ENCODE data around the gene SELENOO. TPM values are rescaled to one million over a fixed set of nuclear protein-coding genes. Genes with fewer than 3 reads are reported as not detected.

The SELENOO gene
- total RNA-seq, 1 experiment from 2014 or later: 12.8 TPM

DNA sequence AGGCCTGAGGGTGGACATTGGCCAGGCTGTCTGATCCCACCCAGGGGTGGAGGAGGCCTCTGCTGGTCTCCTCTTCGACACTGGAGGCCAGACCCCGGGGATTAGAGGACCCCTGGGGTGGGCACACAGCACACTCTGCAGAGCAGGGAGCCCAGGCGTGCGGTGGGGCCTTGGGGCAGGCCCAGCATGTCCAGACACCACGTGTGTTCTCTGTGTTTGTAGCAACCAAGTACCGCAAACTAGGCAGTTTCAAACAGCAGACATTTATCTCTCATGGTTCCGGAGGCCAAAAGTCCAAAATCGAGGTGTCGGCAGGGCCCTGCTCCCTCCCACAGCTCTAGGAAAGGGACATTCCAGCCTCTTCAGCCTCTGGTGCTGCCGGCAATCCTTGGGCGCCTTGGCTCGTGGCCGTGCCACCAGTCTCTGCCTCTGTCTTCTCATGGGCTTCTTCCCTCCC lies 28.8 kb upstream of the SELENOO start:
- DNase-seq (ENCODE audit: extremely low read depth, low read depth): no peak

DNA sequence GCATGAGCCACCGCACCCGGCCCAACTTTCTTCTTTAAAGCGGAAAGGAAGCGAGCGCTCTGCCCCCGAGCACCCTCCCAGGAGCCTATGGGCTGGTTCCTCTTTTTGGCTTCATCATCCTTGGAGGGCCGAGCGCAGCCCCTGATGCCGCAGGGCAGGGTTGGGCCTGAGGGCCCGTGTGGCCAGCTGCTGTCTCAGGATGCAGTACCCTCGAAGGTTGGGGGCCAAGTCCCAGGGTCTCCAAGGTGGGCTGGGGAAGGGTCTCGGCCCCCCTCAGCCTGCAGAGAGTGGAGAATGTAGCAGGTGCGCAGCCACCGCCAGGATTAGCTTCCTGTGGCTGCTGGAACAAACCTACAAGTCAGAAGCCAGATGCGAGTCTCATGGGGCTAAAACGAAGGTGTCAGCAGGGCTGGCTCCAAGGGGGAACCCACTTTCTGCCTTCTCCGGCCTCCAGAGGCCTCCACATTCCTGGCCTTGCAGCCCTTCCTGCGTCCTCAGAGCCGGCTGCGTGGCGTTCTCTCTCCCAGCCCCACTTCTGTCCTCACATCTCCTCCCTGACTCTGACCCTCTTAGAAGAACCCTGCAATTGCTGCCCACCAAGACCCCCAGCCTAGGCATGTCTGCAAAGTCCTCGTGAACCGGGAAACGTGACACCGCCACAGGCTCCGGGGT lies 27.4 kb upstream of the SELENOO start:
- DNase-seq (ENCODE audit: extremely low read depth, low read depth): no peak

DNA sequence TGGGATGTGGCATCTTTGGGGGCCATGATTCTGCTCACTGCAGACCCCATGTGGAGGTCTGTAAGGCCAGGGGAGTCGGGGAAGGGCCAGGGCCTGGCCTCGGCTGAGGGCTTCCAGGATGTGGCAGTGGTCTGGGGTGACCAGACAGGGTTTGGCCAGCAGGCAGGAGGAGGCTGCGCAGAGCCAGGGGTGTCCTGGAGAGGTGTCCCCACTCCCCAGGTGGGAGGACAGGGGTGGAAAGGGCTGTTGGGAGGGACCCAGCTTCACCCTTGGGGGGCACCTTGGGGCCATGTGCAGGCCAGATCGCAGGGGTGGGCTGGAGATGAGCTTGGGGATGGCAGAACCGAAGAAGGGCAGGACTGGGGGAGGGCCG lies 26.8 kb upstream of the SELENOO start:
- DNase-seq (ENCODE audit: extremely low read depth, low read depth): no peak

DNA sequence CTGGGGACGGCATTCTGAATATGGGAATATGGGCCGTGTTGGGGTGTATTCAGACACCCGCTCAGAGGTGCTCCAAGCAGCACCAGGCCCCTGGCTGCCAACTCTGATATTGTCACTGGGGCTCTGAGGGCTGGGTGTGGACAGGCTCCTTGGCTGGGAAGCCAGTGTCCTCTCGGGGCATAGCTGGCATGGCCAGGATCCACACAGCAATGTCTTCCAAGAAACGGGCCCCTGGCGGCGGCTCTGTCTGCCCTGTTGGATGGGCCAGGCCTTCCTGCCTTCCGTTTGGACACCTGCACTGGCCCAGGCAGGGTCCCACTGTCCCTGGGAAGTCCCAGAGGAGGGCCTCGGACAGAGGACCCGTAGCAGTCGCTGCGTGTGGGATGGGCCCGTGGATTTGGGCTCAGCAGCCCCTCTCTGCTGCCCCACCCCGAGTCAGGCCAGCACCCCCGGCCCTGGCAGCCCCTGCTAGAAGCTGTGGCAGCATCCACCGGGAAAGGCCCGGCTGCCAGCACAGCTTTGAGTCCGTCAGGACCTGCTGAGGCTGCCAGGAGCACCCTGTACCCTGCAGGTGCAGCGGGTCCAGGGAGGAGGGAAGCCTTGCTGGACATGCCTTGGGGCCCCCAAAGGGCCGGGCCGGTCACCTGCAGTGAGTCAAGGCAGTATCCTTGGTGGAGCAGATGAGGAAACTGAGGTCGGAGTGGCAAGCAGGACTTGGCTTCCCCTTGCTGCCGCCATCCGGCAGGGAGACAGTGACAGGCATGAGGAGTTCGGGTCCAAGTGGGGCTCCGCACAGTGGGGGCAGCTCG lies 26.2 kb upstream of the SELENOO start:
- no peak for DNase-seq (ENCODE audit: extremely low read depth, low read depth)

DNA sequence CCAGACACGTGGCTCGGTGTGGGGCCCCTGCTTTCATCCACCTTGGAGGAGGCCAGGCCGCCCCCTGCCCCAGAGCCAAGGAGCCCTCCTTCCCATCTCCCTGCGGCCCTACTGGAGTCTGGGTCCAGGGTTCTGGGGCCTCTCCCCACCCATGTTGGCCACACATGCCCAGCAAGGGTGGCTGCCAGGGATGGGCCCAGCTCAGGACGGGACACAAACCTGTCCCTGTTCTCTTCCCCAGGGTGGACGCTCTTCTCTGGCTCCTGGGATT lies 25.7 kb upstream of the SELENOO start:
- no peak for DNase-seq (ENCODE audit: extremely low read depth, low read depth)

DNA sequence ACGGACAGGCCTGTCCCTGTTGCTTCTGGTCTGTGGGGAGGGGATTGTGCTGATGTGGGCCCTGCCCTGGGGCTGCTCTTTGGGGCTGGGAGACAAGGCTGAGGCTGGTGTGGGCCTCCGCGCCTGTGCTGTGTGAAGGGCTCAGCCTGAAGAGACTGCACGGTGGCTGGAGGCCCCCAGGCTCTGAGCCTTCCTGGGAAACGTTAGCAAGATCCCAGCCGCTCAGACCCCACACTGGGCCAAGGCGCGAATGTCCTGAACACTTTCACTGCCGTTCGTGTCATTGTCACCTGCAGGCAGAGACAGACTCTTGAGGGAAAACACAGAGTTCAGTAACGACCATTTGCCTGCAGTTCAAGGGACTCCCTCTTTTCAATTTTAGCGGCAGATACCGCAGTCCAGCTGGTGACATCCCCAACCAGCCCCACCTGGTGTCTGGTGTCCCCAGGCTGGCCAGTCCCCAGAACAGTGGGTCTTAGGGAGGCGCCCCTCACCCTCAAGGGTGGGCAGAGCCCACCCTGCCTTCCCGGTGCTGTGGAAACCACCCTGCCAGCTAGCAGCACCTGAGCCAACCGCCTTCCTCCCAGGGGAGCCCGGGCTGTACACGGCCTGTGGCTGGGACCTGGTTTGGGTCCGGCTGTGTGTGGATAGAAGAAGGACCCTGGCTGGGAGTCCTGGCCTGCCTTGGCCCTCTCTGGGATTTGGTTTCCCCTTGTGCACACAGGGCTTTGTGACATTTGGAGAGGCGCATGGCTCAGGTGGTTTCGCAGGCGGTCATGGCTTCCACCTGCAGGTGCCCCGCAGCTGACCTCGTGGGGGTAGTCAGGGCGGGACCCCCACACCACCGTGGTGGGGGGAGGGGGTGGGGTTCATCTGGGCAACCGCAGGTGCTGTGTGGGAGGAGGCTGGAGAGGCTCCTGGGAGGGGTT lies 24.6 kb upstream of the SELENOO start:
- no peak for DNase-seq (ENCODE audit: extremely low read depth, low read depth)

DNA sequence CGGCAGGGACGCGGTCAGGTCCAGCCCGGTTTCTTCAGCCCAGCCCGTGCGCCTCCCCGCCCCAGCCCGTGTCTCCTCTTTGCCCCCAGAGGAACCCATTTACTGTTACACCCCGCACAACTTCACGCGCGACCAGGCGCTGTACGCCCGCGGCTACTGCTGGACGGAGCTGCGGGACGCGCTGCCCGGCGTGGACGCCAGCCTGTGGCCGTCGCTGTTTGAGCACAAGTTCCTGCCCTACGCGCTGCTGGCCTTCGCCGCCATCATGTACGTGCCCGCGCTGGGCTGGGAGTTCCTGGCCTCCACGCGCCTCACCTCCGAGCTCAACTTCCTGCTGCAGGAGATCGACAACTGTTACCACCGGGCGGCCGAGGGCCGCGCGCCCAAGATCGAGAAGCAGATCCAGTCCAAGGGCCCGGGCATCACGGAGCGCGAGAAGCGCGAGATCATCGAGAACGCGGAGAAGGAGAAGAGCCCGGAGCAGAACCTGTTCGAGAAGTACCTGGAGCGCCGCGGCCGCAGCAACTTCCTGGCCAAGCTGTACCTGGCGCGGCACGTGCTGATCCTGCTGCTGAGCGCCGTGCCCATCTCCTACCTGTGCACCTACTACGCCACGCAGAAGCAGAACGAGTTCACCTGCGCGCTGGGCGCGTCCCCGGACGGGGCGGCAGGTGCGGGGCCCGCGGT lies 23.8 kb upstream of the SELENOO start:
- DNase-seq (ENCODE audit: extremely low read depth, low read depth): no peak

DNA sequence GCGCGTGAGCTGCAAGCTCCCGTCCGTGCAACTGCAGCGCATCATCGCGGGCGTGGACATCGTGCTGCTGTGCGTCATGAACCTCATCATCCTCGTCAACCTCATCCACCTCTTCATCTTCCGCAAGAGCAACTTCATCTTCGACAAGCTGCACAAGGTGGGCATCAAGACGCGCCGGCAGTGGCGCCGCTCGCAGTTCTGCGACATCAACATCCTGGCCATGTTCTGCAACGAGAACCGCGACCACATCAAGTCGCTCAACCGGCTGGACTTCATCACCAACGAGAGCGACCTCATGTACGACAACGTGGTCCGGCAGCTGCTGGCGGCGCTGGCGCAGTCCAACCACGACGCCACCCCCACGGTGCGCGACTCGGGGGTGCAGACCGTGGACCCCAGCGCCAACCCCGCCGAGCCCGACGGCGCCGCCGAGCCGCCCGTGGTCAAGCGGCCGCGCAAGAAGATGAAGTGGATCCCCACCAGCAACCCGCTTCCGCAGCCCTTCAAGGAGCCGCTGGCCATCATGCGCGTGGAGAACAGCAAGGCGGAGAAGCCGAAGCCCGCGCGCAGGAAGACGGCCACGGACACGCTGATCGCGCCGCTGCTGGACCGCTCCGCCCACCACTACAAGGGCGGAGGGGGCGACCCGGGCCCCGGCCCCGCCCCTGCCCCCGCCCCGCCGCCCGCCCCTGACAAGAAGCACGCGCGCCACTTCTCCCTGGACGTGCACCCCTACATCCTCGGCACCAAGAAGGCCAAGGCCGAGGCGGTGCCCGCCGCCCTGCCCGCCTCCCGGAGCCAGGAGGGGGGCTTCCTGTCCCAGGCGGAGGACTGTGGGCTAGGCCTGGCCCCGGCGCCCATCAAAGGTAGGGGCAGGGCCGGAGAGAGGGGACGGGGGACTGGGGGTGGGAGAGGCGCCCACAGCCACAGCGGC lies 23.0 kb upstream of the SELENOO start:
- no peak for DNase-seq (ENCODE audit: extremely low read depth, low read depth)

DNA sequence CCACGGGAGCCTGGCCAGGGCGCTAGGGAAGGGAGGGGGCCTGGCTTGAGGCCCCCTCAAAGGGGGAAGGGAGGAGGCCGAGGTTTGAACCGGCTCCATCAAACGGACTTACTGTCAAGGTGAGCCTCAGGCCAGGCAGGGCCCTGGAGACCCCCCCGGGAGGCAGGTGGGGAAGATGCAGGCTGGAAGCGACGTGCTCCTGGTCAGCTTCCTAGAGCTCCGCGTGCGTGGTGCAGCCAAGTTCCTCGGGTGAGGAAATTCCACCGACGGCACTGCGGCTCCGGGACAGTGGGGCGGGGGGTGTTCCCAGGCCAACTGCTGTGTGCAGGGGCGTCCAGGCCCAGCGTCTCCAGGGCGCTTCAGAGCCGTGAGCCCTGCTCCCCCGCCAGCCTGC lies 22.3 kb upstream of the SELENOO start:
- no peak for DNase-seq (ENCODE audit: extremely low read depth, low read depth)

DNA sequence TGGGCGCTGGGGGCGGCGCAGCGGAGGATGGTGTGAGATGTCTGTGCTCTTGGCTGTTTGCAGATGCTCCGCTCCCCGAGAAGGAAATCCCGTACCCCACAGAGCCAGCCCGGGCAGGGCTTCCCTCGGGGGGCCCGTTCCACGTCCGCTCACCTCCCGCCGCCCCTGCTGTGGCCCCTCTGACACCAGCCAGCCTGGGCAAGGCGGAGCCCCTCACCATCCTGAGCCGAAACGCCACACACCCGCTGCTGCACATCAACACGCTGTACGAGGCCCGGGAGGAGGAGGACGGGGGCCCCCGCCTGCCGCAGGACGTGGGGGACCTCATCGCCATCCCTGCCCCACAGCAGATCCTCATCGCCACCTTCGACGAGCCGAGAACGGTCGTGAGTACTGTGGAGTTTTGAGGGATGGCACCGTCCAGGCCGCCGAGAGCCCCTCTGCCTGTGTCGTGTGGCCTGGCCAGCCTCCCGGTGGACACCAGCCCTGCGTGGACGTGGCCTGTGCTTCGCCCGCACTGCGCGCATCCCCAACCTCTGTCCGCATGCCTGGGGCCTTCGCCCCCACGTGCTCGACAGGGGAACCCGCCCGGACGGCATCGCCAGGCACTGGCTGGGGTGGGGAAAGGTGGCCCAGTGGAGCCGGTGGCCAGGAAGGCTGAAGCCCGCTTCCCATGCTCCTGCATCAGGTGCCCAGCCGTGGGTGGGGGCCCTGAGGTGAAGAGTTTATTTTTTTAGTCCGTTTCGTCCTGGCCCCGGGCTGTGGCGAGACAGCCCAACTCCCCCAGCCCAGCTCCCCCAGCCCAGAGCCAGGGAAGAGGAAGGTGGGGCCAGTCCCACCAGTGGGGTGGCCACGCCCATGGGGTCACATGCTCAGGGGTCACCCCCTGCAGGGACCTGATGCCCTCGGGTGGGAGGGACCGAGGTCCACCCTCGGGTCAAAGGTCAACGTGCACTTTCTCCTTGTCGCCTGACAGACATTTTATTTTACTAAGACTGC lies 21.6 kb upstream of the SELENOO start:
- no peak for DNase-seq (ENCODE audit: extremely low read depth, low read depth)

DNA sequence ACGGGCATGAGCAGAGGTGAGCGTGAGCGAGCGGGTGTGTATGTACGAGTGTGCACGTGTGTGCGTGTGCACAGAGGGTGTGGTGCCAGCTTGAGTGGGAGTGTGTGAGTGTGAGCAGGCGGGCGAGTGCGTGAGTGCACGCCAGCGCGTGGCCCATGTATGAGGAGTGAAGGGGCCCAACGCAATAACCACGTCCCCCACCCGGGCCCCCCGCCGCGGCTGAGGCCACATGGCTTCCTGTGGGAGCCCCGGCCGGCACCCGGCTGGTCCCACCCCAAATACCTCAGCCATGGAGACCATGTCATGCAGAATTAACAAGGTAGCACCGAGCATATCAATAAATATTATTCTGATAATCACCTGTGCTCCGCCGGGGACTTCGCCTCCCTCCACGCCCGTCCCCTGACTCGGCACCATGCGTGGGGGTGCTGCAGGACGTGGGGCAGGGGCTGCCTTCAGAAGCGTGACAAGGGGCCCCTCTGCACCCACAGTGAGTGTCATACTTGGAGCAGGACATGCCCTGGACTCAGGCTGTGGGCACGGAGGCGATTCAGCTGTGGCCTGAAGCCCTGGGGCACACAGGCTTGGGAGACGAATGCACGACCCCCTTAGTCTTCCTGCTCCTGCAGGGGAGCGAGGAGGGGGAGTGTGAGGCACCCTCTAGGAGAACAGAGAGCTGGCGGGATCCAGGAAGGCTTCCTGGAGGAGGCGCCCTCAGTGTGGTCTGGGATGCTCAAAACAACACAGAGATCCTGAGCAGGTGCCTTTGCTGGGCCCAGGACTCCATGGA lies 20.7 kb upstream of the SELENOO start:
- no peak for DNase-seq (ENCODE audit: extremely low read depth, low read depth)

DNA sequence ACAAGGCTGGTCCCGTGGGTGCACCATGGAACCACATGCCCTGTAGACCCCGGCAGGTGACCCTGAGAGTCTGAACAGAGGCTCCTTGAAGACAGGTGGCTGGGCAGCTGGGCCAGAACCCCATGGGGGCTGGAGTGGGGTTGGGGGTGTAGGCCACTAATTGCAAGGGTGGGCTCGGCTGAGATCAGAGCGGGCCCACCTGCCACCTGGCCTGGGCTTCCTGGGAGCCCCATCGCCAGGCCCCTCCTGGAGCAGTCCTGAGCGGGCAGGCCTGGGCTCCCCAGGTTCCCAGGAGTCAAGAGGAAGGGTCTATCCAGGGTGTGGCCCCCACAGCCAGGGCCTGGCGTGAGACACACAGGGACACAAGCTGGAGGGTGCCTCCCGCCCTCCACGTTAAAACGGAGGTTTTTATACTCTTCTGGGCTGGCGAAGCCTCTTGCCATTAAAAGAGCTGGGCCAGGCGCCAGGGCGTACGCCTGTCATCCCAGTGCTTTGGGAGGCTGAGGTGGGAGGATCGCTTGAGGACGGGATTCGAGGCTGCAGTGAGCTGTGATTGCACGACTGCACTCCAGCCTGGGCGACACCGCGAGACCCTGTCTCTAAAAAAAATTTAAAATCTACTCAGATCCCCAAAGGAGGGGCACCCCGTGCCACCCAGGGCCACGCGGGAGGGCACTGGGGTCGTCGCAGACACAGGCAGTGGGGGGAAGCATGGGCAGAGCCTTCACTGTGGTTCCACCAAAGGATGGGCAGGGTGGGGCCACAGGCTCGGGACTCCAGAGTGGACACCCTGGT lies 19.9 kb upstream of the SELENOO start:
- no peak for DNase-seq (ENCODE audit: extremely low read depth, low read depth)

DNA sequence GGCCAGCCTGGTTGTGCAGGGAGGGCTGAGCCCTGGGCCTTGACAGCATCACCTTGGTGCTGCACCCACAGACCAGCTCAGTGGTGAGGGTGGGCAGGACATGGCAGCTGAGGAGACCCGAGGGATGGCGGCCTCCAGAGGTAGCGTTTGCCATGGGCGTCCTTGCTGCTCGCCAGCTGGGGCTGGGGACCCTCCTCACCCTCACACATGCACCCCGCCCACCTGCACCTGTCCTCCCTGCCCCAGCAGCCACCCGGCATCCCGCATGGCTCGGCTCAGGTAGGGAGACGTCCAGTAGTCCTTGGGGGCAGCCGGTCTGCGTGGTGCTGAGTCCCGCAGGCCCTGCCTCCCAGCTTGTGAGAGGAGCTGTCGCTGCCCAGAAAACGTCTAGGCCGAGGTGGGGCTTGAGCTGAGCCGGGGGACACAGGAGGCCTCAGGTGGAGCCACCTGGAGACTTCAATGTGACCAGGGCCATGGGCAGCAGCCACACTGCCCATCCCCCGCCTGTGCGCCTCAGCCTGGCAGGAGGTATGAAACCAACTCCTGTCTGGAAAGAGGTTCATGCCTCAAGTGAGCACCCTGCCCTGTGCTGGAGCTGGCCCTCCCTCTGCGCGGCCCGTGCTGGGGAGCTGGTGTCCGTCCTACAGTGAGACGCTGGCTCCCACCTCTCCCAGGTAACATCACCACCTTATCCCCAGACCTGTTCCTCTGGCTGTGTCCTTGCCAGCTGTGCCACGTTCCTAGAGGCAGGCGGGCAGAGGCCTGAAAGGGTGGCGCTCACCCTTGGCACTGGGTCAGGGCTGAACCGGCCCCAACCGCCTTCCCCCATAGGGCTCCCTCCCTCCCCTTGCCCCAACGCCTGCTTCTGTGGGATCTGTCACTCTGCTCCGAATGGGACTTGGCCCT lies 18.4 kb upstream of the SELENOO start:
- DNase-seq (ENCODE audit: extremely low read depth, low read depth): no peak

DNA sequence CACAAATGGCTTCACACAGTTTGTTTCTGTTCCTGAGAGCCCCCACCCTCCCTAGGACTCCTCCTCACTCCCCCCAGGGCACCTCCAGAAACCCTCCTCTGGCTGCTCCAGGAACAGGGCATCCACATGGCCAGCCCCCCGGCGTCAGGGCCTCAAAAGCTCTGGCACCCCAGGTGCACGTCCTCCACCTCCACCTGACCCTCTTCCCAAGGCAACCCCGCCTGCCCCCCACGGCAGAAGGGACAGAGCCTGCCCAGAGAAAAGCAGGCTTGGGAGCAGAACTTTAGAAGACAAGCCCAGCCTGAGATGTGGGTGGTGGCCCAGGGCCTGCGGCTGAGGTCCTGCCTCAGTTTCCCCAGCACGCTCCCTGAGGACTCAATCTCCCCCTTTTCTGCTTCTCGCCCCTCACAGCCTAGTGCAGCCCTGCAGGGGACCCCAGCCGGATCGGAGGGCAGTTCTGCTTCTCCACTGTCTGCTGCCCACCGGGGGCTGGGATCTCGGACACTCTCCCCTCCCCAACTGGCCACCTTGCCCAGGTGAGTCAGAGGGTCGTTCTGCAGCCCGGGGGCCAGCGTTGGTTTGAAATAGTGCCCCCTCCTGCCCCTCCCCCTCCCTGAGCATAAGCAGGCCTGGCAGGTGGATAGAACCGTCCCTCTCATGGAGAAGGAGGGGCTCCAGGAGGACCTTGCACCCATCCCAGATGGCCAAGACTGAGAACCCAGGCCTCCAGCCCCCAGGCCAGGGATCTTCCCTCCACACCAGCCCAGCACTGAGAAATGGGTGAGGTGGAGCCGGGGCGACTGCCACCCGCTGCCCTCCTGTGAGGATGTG lies 17.5 kb upstream of the SELENOO start:
- no peak for DNase-seq (ENCODE audit: extremely low read depth, low read depth)
